HepG2 (cell line): ENCODE data around the gene SARNP. TPM values are rescaled to one million over a fixed set of nuclear protein-coding genes. Genes with fewer than 3 reads are reported as not detected.

Experiments used
- EHMT2 ChIP-seq: fragments of 200-600 bp; sonication (generic); IDR thresholded peaks from 2 replicates; pipeline ENCODE4 v1.7.0; 2017; ENCODE audit warnings: antibody characterized with exemption, low read depth, low read length, borderline replicate concordance
- ELF1 ChIP-seq: sonication (generic); formaldehyde crosslinking; IDR thresholded peaks from 2 replicates; pipeline ENCODE4 v1.4.0; 2020; ENCODE audit warnings: missing genetic modification reagents
- FOXA3 ChIP-seq: IDR thresholded peaks from 2 replicates; pipeline ENCODE4 v1.6.1; 2016; ENCODE audit warnings: missing genetic modification reagents, missing compliant biosample characterization
- GATA4 ChIP-seq: sonication (generic); IDR thresholded peaks from 2 replicates; pipeline ENCODE4 v1.6.1; 2016; ENCODE audit warnings: antibody characterized with exemption, low read depth, borderline replicate concordance
- KDM5A ChIP-seq: fragments of 200-600 bp; sonication (generic); IDR thresholded peaks from 2 replicates; pipeline ENCODE4 v1.7.0; 2018; ENCODE audit warnings: antibody characterized with exemption, mild to moderate bottlenecking, low read length, borderline replicate concordance
- MAFG ChIP-seq: sonication (generic); formaldehyde crosslinking; IDR thresholded peaks from 2 replicates; pipeline ENCODE4 v1.5.1; 2020; ENCODE audit warnings: mild to moderate bottlenecking, missing genetic modification reagents
- MAFK ChIP-seq, 2 experiments: IDR thresholded peaks in 1 of 2; conservative IDR thresholded peaks in 1 of 2; 2 replicates each; pipeline ENCODE4 v1.6.1; 2011; ENCODE audit warnings: improper control_type of control experiment in 2 of 2, low read length in 2 of 2
- RELA ChIP-seq: sonication (generic); formaldehyde crosslinking; IDR thresholded peaks from 2 replicates; pipeline ENCODE4 v1.4.0; 2020; ENCODE audit warnings: missing genetic modification reagents
- RFXANK ChIP-seq: IDR thresholded peaks from 2 replicates; pipeline ENCODE4 v1.6.1; 2016
- SMC3 ChIP-seq: IDR thresholded peaks from 2 replicates; pipeline ENCODE4 v1.6.1; 2011; ENCODE audit warnings: low read length, improper control_type of control experiment
- U2AF2 ChIP-seq: fragments of 200-400 bp; formaldehyde crosslinking; IDR thresholded peaks from 2 replicates; pipeline ENCODE4 v1.6.1; 2017; ENCODE audit warnings: low read depth, mild to moderate bottlenecking, low read length
- ZNF670 ChIP-seq: sonication (generic); formaldehyde crosslinking; IDR thresholded peaks from 2 replicates; pipeline ENCODE4 v1.8.0; 2022; ENCODE audit warnings: mild to moderate bottlenecking, missing genetic modification reagents, borderline replicate concordance
- polyA plus RNA-seq, 8 experiments: library from polyadenylated mRNA; depleted of rRNA in 3 of 8; stranded (reverse) in 7 of 8; unstranded in 1 of 8; fragments of >200 nt; fragmentation: Illumina TruSeq in 4 of 8; extraction: Trizol in 4 of 8; gene quantifications; 2 replicates each; pipeline versions ENCODE4 v1.2.1 to v1.2.3, GENCODE V29; 2011 to 2016; ENCODE audit warnings: low read depth in 4 of 8, missing spikeins in 1 of 8, mixed read lengths in 1 of 8; ENCODE audit not compliant: insufficient read depth in 1 of 8
- total RNA-seq, 5 experiments: library from RNA; depleted of rRNA; stranded (reverse); fragments of >200 nt; fragmentation: Illumina TruSeq; extraction: Trizol; gene quantifications; 2 replicates each; pipeline ENCODE4 v1.2.3, GENCODE V29; 2016; ENCODE audit warnings: low read depth in 1 of 5
- TF ChIP-seq, protein P1 (sequence below): sonication (generic); formaldehyde crosslinking; IDR thresholded peaks from 2 replicates; pipeline ENCODE4 v1.5.0; 2020; ENCODE audit warnings: mild to moderate bottlenecking, missing genetic modification reagents, borderline replicate concordance
- TF ChIP-seq, protein P2 (sequence below): sonication (generic); formaldehyde crosslinking; conservative IDR thresholded peaks from 2 replicates; pipeline ENCODE4 v1.8.0; 2022; ENCODE audit warnings: missing genetic modification reagents
- TF ChIP-seq, protein P3 (sequence below): sonication (generic); formaldehyde crosslinking; IDR thresholded peaks from 2 replicates; pipeline ENCODE4 v1.5.1; 2020; ENCODE audit warnings: mild to moderate bottlenecking, moderate library complexity, missing genetic modification reagents
- TF ChIP-seq, protein P4 (sequence below): sonication (generic); formaldehyde crosslinking; IDR thresholded peaks from 2 replicates; pipeline ENCODE4 v1.9.0; 2021; ENCODE audit warnings: missing genetic modification reagents, mild to moderate bottlenecking, borderline replicate concordance

The SARNP gene
- total and polyA plus RNA-seq, 2 of the 13 experiments (the other 11 are each of a cell fraction or from before 2014, with no cell fraction given): 59.0 to 95.4 TPM

DNA sequence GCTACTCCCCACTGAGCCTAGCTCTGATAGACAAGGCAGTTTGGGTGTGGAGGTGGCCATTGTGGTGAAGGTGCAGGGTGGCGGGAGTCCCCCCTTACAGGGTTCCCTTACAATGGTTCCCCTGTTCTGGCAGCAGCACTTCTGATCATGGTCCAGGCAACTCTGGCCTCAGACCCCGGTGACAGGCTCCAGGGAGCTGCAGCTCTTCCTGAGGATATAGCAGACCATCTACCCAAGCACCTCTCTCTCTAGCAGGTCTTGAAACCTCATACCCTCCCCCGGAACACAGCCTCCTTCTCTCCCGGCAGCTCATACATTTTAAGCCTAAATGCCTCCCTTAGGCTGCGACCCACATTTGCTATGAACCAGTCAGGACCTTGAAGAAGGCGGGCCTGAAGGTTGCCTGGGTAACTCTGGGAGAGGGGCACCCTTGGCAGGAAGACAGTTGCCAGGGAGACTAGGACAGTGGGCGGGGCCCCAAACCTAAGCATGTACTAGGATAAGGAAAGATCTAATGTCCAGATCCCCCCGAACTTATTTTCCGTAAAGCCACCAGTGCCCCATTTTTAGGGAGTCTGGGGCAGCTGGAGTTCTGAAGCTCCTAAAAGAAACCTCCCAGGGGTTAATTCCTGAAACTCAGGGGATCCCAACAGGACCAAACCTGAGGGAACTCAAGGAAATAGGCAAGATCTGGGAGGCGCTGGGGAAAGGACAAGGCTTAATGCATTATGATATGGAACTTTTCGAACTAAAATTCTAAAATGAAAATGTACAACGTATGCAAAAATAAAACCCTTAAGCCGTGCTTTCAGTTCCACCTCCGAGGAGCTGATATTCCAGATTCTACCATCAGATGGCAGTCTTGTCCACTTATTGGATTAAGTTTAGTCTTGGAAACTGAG is 79.2 kb downstream of the SARNP start (continued):
- TF ChIP-seq, protein P1, sequence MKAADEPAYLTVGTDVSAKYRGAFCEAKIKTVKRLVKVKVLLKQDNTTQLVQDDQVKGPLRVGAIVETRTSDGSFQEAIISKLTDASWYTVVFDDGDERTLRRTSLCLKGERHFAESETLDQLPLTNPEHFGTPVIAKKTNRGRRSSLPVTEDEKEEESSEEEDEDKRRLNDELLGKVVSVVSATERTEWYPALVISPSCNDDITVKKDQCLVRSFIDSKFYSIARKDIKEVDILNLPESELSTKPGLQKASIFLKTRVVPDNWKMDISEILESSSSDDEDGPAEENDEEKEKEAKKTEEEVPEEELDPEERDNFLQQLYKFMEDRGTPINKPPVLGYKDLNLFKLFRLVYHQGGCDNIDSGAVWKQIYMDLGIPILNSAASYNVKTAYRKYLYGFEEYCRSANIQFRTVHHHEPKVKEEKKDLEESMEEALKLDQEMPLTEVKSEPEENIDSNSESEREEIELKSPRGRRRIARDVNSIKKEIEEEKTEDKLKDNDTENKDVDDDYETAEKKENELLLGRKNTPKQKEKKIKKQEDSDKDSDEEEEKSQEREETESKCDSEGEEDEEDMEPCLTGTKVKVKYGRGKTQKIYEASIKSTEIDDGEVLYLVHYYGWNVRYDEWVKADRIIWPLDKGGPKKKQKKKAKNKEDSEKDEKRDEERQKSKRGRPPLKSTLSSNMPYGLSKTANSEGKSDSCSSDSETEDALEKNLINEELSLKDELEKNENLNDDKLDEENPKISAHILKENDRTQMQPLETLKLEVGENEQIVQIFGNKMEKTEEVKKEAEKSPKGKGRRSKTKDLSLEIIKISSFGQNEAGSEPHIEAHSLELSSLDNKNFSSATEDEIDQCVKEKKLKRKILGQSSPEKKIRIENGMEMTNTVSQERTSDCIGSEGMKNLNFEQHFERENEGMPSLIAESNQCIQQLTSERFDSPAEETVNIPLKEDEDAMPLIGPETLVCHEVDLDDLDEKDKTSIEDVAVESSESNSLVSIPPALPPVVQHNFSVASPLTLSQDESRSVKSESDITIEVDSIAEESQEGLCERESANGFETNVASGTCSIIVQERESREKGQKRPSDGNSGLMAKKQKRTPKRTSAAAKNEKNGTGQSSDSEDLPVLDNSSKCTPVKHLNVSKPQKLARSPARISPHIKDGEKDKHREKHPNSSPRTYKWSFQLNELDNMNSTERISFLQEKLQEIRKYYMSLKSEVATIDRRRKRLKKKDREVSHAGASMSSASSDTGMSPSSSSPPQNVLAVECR (CRISPR knock-in tag): 0 out of 2 replicates have a peak, but pooled peaks have one; percentile 12
- no peak for TF ChIP-seq ZNF670 (CRISPR knock-in tag)
- TF ChIP-seq SMC3: peak; percentile 79
- TF ChIP-seq, protein P2, sequence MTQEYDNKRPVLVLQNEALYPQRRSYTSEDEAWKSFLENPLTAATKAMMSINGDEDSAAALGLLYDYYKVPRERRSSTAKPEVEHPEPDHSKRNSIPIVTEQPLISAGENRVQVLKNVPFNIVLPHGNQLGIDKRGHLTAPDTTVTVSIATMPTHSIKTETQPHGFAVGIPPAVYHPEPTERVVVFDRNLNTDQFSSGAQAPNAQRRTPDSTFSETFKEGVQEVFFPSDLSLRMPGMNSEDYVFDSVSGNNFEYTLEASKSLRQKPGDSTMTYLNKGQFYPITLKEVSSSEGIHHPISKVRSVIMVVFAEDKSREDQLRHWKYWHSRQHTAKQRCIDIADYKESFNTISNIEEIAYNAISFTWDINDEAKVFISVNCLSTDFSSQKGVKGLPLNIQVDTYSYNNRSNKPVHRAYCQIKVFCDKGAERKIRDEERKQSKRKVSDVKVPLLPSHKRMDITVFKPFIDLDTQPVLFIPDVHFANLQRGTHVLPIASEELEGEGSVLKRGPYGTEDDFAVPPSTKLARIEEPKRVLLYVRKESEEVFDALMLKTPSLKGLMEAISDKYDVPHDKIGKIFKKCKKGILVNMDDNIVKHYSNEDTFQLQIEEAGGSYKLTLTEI (CRISPR knock-in tag): no peak
- TF ChIP-seq ELF1: peak; percentile 18; the same call in 1 of the 2 replicates
- TF ChIP-seq, protein P3, sequence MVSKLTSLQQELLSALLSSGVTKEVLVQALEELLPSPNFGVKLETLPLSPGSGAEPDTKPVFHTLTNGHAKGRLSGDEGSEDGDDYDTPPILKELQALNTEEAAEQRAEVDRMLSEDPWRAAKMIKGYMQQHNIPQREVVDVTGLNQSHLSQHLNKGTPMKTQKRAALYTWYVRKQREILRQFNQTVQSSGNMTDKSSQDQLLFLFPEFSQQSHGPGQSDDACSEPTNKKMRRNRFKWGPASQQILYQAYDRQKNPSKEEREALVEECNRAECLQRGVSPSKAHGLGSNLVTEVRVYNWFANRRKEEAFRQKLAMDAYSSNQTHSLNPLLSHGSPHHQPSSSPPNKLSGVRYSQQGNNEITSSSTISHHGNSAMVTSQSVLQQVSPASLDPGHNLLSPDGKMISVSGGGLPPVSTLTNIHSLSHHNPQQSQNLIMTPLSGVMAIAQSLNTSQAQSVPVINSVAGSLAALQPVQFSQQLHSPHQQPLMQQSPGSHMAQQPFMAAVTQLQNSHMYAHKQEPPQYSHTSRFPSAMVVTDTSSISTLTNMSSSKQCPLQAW: 0 out of 2 replicates have a peak, but pooled peaks have one; percentile 38
- no peak for TF ChIP-seq GATA4
- TF ChIP-seq FOXA3 (CRISPR knock-in tag): 0 out of 2 replicates have a peak, but pooled peaks have one; percentile 7
- TF ChIP-seq U2AF2: no peak
- TF ChIP-seq RELA: no peak
- no peak for TF ChIP-seq EHMT2
- TF ChIP-seq RFXANK (CRISPR knock-in tag): 0 out of 2 replicates have a peak, but pooled peaks have one; percentile 14
- no peak for TF ChIP-seq MAFG (CRISPR knock-in tag)
- TF ChIP-seq, protein P4, sequence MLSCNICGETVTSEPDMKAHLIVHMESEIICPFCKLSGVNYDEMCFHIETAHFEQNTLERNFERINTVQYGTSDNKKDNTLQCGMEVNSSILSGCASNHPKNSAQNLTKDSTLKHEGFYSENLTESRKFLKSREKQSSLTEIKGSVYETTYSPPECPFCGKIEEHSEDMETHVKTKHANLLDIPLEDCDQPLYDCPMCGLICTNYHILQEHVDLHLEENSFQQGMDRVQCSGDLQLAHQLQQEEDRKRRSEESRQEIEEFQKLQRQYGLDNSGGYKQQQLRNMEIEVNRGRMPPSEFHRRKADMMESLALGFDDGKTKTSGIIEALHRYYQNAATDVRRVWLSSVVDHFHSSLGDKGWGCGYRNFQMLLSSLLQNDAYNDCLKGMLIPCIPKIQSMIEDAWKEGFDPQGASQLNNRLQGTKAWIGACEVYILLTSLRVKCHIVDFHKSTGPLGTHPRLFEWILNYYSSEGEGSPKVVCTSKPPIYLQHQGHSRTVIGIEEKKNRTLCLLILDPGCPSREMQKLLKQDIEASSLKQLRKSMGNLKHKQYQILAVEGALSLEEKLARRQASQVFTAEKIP (CRISPR knock-in tag): no peak
- TF ChIP-seq MAFK (conservative IDR thresholded peaks at IDR 0.05 in 1 of 2, IDR thresholded peaks at IDR 0.05 in 1 of 2; ENCODE audit: low read length in 2 of 2): peak; percentile 93 to 95
- TF ChIP-seq KDM5A: peak; percentile 81
